GM20000 (cell line): Measurements from ENCODE around the gene EXT2.

ENCODE experiments used
- DNase-seq: peaks from one replicate; pipeline ENCODE4 v3.0.0; 2012; ENCODE audit warnings: low spot score
- TF ChIP-seq, protein P1 (sequence below): IDR thresholded peaks from 2 replicates; pipeline ENCODE4 v1.5.1; 2012; ENCODE audit warnings: mild to moderate bottlenecking, control low read depth; ENCODE audit errors: extremely low read depth, missing control alignments

EXT2 gene

DNA sequence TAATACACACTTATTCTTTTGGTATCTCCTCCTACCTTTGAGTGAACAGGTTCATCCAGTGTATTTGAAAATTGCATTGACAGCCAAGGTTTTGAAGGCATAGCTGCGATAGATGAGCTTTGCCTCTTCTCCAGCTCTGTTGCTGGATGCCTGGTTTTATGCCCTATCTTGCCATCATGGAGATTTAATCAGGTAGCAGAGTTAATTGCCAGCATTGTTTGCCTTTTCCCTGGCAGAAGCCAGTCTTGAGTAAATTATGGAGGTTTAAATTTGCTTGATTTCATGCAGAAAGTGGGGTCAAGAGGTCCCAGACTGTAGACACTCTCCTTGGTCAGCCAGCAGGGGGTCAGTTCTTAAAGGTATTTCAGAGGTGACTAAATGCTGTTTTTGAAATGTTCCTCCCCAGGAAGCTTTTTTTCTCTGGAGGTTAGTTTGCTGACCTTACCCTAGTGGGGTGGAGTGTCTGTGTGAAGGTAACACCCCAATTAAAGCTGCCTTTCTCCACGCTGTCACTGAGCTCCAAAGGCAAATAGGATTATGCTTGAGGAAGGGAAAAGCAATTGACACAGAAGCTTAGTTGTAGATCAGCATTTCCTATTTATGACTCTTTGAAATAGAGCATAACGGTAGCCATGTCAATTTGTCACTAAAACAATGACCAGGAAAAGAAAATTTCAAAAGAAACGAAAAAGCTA, 96.0 kb downstream of the EXT2 start:
- TF ChIP-seq, protein P1, sequence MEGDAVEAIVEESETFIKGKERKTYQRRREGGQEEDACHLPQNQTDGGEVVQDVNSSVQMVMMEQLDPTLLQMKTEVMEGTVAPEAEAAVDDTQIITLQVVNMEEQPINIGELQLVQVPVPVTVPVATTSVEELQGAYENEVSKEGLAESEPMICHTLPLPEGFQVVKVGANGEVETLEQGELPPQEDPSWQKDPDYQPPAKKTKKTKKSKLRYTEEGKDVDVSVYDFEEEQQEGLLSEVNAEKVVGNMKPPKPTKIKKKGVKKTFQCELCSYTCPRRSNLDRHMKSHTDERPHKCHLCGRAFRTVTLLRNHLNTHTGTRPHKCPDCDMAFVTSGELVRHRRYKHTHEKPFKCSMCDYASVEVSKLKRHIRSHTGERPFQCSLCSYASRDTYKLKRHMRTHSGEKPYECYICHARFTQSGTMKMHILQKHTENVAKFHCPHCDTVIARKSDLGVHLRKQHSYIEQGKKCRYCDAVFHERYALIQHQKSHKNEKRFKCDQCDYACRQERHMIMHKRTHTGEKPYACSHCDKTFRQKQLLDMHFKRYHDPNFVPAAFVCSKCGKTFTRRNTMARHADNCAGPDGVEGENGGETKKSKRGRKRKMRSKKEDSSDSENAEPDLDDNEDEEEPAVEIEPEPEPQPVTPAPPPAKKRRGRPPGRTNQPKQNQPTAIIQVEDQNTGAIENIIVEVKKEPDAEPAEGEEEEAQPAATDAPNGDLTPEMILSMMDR: no peak
- no peak for DNase-seq

DNA sequence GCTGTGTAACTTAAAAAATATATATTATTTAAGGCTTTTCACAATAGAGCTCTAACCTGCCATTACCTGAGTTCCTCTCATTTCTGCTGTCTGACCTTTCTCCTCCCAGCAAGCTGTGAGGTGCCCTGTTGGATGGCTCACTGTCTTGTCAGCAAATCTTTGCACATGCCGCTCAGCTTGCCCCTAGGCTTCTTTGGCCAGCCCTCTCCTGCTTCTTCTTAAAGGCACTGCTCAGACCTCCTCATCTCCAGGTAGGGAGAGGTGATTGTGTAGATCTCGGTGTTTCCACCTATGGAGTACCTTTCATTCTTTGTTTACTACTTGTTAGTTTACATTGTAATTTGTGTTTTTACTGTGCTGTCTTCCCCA, 96.5 kb downstream of the EXT2 start:
- TF ChIP-seq, protein P1: no peak
- no peak for DNase-seq

DNA sequence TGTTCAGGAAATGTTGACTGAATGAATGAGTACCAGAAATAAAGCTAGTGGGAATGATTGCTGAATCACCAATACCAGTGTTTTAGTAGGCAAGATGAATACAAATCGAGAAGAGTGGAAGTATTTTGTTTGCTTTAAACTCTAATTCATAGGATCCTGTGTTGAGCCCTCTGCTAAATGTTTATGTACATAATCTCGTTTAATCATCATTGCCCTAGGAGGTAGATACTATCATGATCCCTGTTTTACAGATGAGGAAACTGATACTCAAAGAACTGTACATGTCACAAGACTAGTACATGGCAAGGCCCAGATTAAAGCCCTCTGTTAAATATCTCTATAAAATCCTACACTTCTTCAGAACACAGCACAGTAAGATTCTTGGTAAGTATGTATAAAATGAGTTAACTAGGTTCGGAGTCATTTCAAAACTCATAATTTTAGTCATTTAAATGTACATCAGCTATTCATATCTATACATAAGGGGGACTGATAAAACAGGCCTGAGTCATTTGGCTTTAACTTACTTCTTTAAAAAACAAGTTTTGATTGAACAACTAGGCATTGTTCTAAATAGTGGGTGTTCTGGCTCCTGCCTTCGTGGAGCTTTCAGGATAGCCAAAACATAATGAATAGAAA, 97.1 kb downstream of the EXT2 start:
- TF ChIP-seq, protein P1: no peak
- DNase-seq: no peak

DNA sequence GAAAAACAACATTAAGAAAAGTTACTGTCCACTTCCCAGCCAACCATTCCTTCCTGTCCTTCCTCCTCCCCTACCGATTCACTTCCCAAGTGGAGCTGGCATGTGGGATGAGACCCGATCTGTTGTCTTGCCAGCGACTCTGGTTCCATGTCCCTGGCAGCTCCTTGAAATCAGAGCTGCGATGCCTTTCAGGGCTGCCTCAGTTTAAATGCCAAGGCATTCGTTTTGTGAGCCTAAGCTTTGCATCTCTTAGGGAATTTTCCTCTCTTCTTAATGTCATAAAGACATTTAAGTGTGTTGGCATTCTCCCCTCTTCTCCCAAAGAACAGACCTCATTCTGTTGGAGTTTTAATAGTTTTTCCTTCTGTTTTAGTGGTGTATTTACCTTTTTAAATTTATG, 98.4 kb downstream of the EXT2 start:
- no peak for DNase-seq
- TF ChIP-seq, protein P1: no peak

- DNase-seq: no peak
- TF ChIP-seq, protein P1: no peak
Measured at GRCh38 chr11:44198146-44198724, 102.8 kb downstream of the EXT2 start.

GRCh38 chr11:44199298-44199697, 103.8 kb downstream of the EXT2 start:
- TF ChIP-seq, protein P1: no peak

DNA sequence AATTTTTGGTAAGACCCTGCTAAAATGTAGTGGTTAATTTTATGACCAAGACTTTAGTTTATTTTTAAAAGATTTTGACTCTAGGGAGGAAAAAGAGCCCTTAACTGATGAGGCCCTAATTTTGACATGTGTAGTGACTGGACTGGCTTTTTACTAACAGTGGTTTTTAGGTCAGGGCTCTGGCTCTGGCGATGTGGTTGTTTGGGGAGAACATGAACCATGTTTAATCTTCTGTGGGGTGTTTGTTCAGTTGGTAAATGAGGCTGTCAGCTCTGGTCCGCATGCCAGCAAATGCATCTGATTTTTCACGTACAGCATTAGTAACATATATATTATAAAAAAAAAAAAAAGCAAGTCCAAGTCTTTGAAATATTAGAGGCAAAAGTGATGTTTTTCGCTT, 104.3 kb downstream of the EXT2 start:
- DNase-seq: no peak
- TF ChIP-seq, protein P1: no peak

More at GRCh38 chr11:44199298-44199697, 103.8 kb downstream of the EXT2 start:
- no peak for DNase-seq
